HepG2 (cell line): Measurements from ENCODE around the gene REEP2. TPM values are rescaled to one million over a fixed set of nuclear protein-coding genes. Genes with fewer than 3 reads are reported as not detected.

ENCODE experiments used
- BRCA1 ChIP-seq: sonication (generic); formaldehyde crosslinking; IDR thresholded peaks from 2 replicates; pipeline ENCODE4 v1.4.0; 2020; ENCODE audit warnings: missing genetic modification reagents
- CBFB ChIP-seq: sonication (generic); formaldehyde crosslinking; IDR thresholded peaks from 2 replicates; pipeline ENCODE4 v1.4.0; 2020; ENCODE audit warnings: missing genetic modification reagents
- FOXO1 ChIP-seq: sonication (generic); formaldehyde crosslinking; IDR thresholded peaks from 2 replicates; pipeline ENCODE4 v1.4.0; 2020; ENCODE audit warnings: missing genetic modification reagents
- HBP1 ChIP-seq: IDR thresholded peaks from 2 replicates; pipeline ENCODE4 v1.6.1; 2016; ENCODE audit warnings: low read depth, control low read depth
- HMGXB4 ChIP-seq, 2 experiments: sonication (generic) in 1 of 2; formaldehyde crosslinking in 1 of 2; IDR thresholded peaks; 2 replicates each; pipeline versions ENCODE4 v1.4.0 to v1.6.1; 2018 to 2020; ENCODE audit warnings: missing genetic modification reagents in 2 of 2, borderline replicate concordance in 1 of 2, low read depth in 1 of 2, mild to moderate bottlenecking in 1 of 2, missing biosample characterization in 1 of 2
- KDM2A ChIP-seq: sonication (generic); formaldehyde crosslinking; IDR thresholded peaks from 2 replicates; pipeline ENCODE4 v1.4.0; 2020; ENCODE audit warnings: low read depth, missing genetic modification reagents, borderline replicate concordance
- KDM4B ChIP-seq: sonication (generic); formaldehyde crosslinking; IDR thresholded peaks from 2 replicates; pipeline ENCODE4 v1.4.0; 2020; ENCODE audit warnings: missing genetic modification reagents
- KLF16 ChIP-seq, 2 experiments: sonication (generic) in 1 of 2; formaldehyde crosslinking in 1 of 2; IDR thresholded peaks; 2 replicates each; pipeline versions ENCODE4 v1.6.1 to v1.8.0; 2016 to 2023; ENCODE audit warnings: missing genetic modification reagents in 2 of 2, missing compliant biosample characterization in 1 of 2
- NCOR1 ChIP-seq: fragments of 200-600 bp; sonication (generic); IDR thresholded peaks from 2 replicates; pipeline ENCODE4 v1.7.0; 2017; ENCODE audit warnings: antibody characterized with exemption, low read length, borderline replicate concordance
- RARG ChIP-seq: sonication (generic); formaldehyde crosslinking; IDR thresholded peaks from 2 replicates; pipeline ENCODE4 v1.4.0; 2020; ENCODE audit warnings: low read depth, mild to moderate bottlenecking, missing genetic modification reagents
- RBFOX2 ChIP-seq: fragments of 200-400 bp; formaldehyde crosslinking; IDR thresholded peaks from 2 replicates; pipeline ENCODE4 v1.6.1; 2017; ENCODE audit warnings: low read depth, mild to moderate bottlenecking, low read length
- SRSF9 ChIP-seq: fragments of 200-400 bp; formaldehyde crosslinking; IDR thresholded peaks from 2 replicates; pipeline ENCODE4 v1.6.1; 2018; ENCODE audit warnings: borderline replicate concordance, mild to moderate bottlenecking, low read depth, low read length; ENCODE audit not compliant: insufficient read depth, poor library complexity, severe bottlenecking
- SRY ChIP-seq: sonication (generic); formaldehyde crosslinking; IDR thresholded peaks from 2 replicates; pipeline ENCODE4 v1.8.0; 2022; ENCODE audit warnings: mild to moderate bottlenecking, missing genetic modification reagents
- TARDBP ChIP-seq: sonication (generic); formaldehyde crosslinking; IDR thresholded peaks from 2 replicates; pipeline ENCODE4 v1.8.0; 2022; ENCODE audit warnings: mild to moderate bottlenecking, missing genetic modification reagents
- THAP11 ChIP-seq: IDR thresholded peaks from 2 replicates; pipeline ENCODE4 v1.6.1; 2016; ENCODE audit warnings: missing biosample characterization, missing genetic modification reagents
- U2AF1 ChIP-seq: fragments of 200-400 bp; formaldehyde crosslinking; optimal IDR thresholded peaks from 2 replicates; pipeline ENCODE3; 2017; ENCODE audit warnings: mild to moderate bottlenecking, low read depth, low read length
- ZFP41 ChIP-seq: sonication (generic); formaldehyde crosslinking; IDR thresholded peaks from 2 replicates; pipeline ENCODE4 v1.4.0; 2020; ENCODE audit warnings: mild to moderate bottlenecking, missing genetic modification reagents, borderline replicate concordance
- ZNF138 ChIP-seq: sonication (generic); formaldehyde crosslinking; IDR thresholded peaks from 2 replicates; pipeline ENCODE4 v1.5.0; 2020; ENCODE audit warnings: mild to moderate bottlenecking, low read depth, missing genetic modification reagents
- ZNF143 ChIP-seq: sonication (generic); formaldehyde crosslinking; IDR thresholded peaks from 2 replicates; pipeline ENCODE4 v1.4.0; 2020; ENCODE audit warnings: missing genetic modification reagents
- ZNF235 ChIP-seq: sonication (generic); formaldehyde crosslinking; IDR thresholded peaks from 2 replicates; pipeline ENCODE4 v1.8.1; 2023; ENCODE audit warnings: mild to moderate bottlenecking, missing genetic modification reagents, borderline replicate concordance
- ZNF451 ChIP-seq: sonication (generic); formaldehyde crosslinking; IDR thresholded peaks from 2 replicates; pipeline ENCODE4 v1.5.0; 2020; ENCODE audit warnings: mild to moderate bottlenecking, missing genetic modification reagents
- ZNF577 ChIP-seq: sonication (generic); formaldehyde crosslinking; IDR thresholded peaks from 2 replicates; pipeline ENCODE4 v1.4.0; 2020; ENCODE audit warnings: mild to moderate bottlenecking, low read depth, missing genetic modification reagents, borderline replicate concordance
- ZNF747 ChIP-seq: sonication (generic); formaldehyde crosslinking; IDR thresholded peaks from 2 replicates; pipeline ENCODE4 v1.8.1; 2023; ENCODE audit warnings: missing genetic modification reagents, mild to moderate bottlenecking, borderline replicate concordance
- ZNF792 ChIP-seq: IDR thresholded peaks from 2 replicates; pipeline ENCODE4 v1.6.1; 2016
- ZNF800 ChIP-seq: sonication (generic); formaldehyde crosslinking; IDR thresholded peaks from 2 replicates; pipeline ENCODE4 v1.4.0; 2020; ENCODE audit warnings: missing genetic modification reagents
- polyA plus RNA-seq, 8 experiments: library from polyadenylated mRNA; depleted of rRNA in 3 of 8; stranded (reverse) in 7 of 8; unstranded in 1 of 8; fragments of >200 nt; fragmentation: Illumina TruSeq in 4 of 8; extraction: Trizol in 4 of 8; gene quantifications; 2 replicates each; pipeline versions ENCODE4 v1.2.1 to v1.2.3, GENCODE V29; 2011 to 2016; ENCODE audit warnings: low read depth in 4 of 8, missing spikeins in 1 of 8, mixed read lengths in 1 of 8; ENCODE audit not compliant: insufficient read depth in 1 of 8
- total RNA-seq, 5 experiments: library from RNA; depleted of rRNA; stranded (reverse); fragments of >200 nt; fragmentation: Illumina TruSeq; extraction: Trizol; gene quantifications; 2 replicates each; pipeline ENCODE4 v1.2.3, GENCODE V29; 2016; ENCODE audit warnings: low read depth in 1 of 5

Gene REEP2
- total and polyA plus RNA-seq, 2 of the 13 experiments (the other 11 are each of a cell fraction or from before 2014, with no cell fraction given): 5.3 to 7.8 TPM

- TF ChIP-seq ZNF577 (CRISPR knock-in tag) (no peak), TARDBP (CRISPR knock-in tag) (no peak), ZNF451 (0 out of 2 replicates have a peak, but pooled peaks have one; percentile 44), RARG (no peak), RBFOX2 (no peak), KDM4B (CRISPR knock-in tag) (0 out of 2 replicates have a peak, but pooled peaks have one; percentile 60), ZNF747 (CRISPR knock-in tag) (0 out of 2 replicates have a peak, but pooled peaks have one; percentile 41), ZNF800 (CRISPR knock-in tag) (no peak), HBP1 (CRISPR knock-in tag) (peak; percentile 55; the same call in 1 of the 2 replicates), ZNF792 (peak; percentile 90; the same call in 1 of the 2 replicates), ZNF235 (CRISPR knock-in tag) (no peak), KDM2A (CRISPR knock-in tag) (0 out of 2 replicates have a peak, but pooled peaks have one; percentile 44), CBFB (CRISPR knock-in tag) (0 out of 2 replicates have a peak, but pooled peaks have one; percentile 19), SRSF9 (no peak), NCOR1 (no peak), ZNF143 (0 out of 2 replicates have a peak, but pooled peaks have one; percentile 19), THAP11 (peak; percentile 72), HMGXB4 (CRISPR knock-in tag; IDR thresholded peaks at IDR 0.05; ENCODE audit: borderline replicate concordance in 1 of 2, low read depth in 1 of 2) (peak; percentile 33 to 57; a peak in 2 of 4 replicates), SRY (peak; percentile 74; the same call in 1 of the 2 replicates), ZNF138 (CRISPR knock-in tag) (no peak), FOXO1 (peak; percentile 14; the same call in 1 of the 2 replicates), BRCA1 (0 out of 2 replicates have a peak, but pooled peaks have one; percentile 61), KLF16 (CRISPR knock-in tag; IDR thresholded peaks at IDR 0.05) (peak in 1 of 2 experiments; percentile 88; a peak in 2 of 4 replicates), ZFP41 (no peak; the same call in 1 of the 2 replicates), U2AF1 (no peak)
Observed at GRCh38 chr5:138459311-138459933, 20.6 kb downstream of the REEP2 start (continued).
